DOHH2 (cell line): ENCODE results near the gene ARHGAP27.

Experiments used
- EZH2phosphoT487 ChIP-seq: fragments of 200-600 bp; sonication (generic); IDR thresholded peaks from 2 replicates; pipeline ENCODE4 v1.6.1; 2017; ENCODE audit warnings: borderline replicate concordance, mild to moderate bottlenecking, antibody characterized with exemption, low read length, moderate library complexity, mixed read lengths
- TF ChIP-seq, protein P1 (sequence below): fragments of 200-600 bp; sonication (generic); IDR thresholded peaks from one replicate; pipeline ENCODE4 v1.5.1; 2014; ENCODE audit warnings: antibody characterized with exemption, mild to moderate bottlenecking, low read depth, low read length; ENCODE audit not compliant: poor library complexity, severe bottlenecking

DNA sequence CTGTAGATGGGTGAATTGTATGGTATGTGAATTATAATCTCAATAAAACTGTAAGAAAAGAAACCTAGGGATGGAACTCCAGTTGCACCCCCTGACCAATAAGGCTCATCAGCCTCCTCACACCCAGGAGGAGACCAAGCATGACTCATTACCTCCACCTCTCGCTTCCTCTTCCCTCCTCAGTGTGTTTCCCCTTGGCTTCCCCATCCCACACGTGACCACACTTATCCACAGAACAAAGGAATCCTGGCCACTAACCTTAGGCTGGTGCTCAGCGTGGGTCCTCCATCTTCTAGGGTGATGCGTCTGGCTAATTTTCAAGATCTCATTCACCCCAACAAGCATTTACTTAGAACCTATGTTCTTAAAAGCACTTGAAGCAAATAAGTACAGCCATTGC lies 79.6 kb downstream of the ARHGAP27 start:
- TF ChIP-seq, protein P1, sequence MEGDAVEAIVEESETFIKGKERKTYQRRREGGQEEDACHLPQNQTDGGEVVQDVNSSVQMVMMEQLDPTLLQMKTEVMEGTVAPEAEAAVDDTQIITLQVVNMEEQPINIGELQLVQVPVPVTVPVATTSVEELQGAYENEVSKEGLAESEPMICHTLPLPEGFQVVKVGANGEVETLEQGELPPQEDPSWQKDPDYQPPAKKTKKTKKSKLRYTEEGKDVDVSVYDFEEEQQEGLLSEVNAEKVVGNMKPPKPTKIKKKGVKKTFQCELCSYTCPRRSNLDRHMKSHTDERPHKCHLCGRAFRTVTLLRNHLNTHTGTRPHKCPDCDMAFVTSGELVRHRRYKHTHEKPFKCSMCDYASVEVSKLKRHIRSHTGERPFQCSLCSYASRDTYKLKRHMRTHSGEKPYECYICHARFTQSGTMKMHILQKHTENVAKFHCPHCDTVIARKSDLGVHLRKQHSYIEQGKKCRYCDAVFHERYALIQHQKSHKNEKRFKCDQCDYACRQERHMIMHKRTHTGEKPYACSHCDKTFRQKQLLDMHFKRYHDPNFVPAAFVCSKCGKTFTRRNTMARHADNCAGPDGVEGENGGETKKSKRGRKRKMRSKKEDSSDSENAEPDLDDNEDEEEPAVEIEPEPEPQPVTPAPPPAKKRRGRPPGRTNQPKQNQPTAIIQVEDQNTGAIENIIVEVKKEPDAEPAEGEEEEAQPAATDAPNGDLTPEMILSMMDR, result no peak
- no peak for TF ChIP-seq EZH2phosphoT487
